Stimulated activated CD4-positive, alpha-beta T cell treated with anti-CD3 and anti-CD28 coated beads, Interleukin-4, amount 100 ng/mL, for 4 hours (primary cell): Measurements from ENCODE around the gene FANCG.

Experiments used
- DNase-seq, 2 experiments: peaks; one replicate each; pipeline ENCODE4 v3.0.0-alpha.2; 2020

The FANCG gene

GRCh38 chr9:35057271-35057620 is 22.5 kb downstream of the FANCG start:
- no peak for DNase-seq

- no peak for DNase-seq
Measured at GRCh38 chr9:35056571-35057270, 23.0 kb downstream of the FANCG start.

GRCh38 chr9:35054871-35055644 is 24.7 kb downstream of the FANCG start:
- DNase-seq, result no peak

GRCh38 chr9:35054185-35054835 is 25.4 kb downstream of the FANCG start:
- no peak for DNase-seq

- peak; percentile 36 to 45 for DNase-seq
Measured at GRCh38 chr9:35051069-35051967, 28.4 kb downstream of the FANCG start.

GRCh38 chr9:35048511-35048910 is 31.2 kb downstream of the FANCG start:
- no peak for DNase-seq

- DNase-seq, result no peak
Measured at GRCh38 chr9:35044071-35044470, 35.7 kb downstream of the FANCG start.

GRCh38 chr9:35042891-35043545 is 36.7 kb downstream of the FANCG start:
- no peak for DNase-seq

- no peak for DNase-seq
Measured at GRCh38 chr9:35042081-35042604, 37.6 kb downstream of the FANCG start.

- peak; percentile 20 to 27 for DNase-seq
Measured at GRCh38 chr9:35035851-35036701, 43.7 kb downstream of the FANCG start.

- no peak for DNase-seq
Measured at GRCh38 chr9:35033101-35033500, 46.6 kb downstream of the FANCG start.

- DNase-seq, result no peak
Measured at GRCh38 chr9:35029852-35030251, 49.9 kb downstream of the FANCG start.

- no peak for DNase-seq
Measured at GRCh38 chr9:35029241-35029640, 50.5 kb downstream of the FANCG start.

- no peak for DNase-seq
Measured at GRCh38 chr9:35028341-35028740, 51.4 kb downstream of the FANCG start.

GRCh38 chr9:35027860-35028259 is 51.9 kb downstream of the FANCG start:
- no peak for DNase-seq

- no peak for DNase-seq
Measured at GRCh38 chr9:35027374-35027773, 52.4 kb downstream of the FANCG start.

- DNase-seq, result no peak
Measured at GRCh38 chr9:35026671-35027070, 53.1 kb downstream of the FANCG start.
